GM04503 (cell line): ENCODE measurements around the gene ADI1.
"Not testable (repeated sequence)": the region's sequence is repeated elsewhere in the genome, so short reads cannot be mapped to it uniquely, and the experiment has no call there.

Experiments used
- DNase-seq: peaks from one replicate; pipeline ENCODE4 v3.0.0-alpha.2; 2012; ENCODE audit warnings: low read depth

Gene ADI1

DNA sequence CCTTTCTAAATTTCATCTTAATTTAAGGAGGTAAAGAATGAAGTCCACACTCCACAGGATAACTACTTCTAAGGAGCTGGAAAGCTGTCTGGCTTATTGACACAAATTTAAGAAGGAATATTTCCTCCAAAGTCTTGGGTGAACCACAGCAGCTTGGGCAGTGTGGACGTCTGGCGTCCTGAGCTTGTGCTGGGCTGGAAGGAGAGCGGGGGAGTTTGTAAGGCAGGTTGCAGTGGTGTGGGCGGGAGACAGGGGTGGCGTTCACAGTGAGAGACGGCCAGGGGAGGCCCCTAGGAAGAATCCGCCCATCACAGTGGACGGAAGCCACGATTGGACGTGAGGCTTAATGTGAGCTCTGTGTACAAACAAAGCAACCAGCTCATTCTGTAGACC, 25.7 kb downstream of the ADI1 start:
- DNase-seq, result no peak

DNA sequence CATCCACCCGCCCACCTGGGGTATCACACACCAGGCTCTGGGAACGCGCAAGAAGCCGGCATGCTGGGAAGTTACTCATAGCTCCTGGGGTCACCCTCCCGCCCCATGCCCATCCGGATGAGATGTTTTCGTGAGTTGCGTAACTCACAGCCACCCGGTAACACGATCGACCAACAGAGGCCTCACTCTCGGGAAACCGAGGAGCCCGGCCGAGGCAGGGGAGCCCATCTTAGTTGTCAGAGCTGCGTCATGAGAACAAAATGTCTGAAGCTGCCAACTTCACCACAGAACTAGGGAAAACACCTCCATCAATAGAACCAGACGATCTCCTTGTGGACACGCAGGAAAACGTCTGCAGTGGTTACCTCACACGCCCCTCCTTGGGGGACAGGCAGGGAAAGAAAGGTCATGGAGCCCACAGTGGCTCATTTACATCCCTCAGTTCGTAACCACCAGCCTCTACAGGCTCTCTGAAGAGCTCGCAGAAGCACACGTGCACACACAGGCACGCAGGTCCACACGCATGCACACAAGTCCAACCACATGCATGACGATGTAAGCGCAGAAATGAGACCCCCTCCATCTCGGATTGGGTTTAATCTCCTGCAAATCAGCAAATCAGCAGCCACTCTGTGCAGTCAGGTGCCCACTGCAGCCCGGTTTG, 26.2 kb downstream of the ADI1 start:
- no peak for DNase-seq

DNA sequence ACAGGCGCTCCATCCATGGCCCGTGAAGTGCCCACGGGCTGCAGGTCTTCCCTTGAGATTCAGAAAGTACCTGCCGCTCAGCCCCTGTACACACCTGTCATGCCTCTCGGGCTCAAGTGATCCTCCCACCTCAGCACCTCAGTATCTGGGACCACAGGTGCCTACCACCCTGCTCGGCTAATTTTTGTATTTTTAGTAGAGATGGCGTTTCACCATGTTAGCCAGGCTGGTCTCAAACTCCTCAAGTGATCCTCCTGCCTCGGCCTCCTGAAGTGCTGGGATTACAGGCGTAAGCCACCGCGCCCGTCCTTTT, 26.9 kb downstream of the ADI1 start:
- not testable (repeated sequence) for DNase-seq

DNA sequence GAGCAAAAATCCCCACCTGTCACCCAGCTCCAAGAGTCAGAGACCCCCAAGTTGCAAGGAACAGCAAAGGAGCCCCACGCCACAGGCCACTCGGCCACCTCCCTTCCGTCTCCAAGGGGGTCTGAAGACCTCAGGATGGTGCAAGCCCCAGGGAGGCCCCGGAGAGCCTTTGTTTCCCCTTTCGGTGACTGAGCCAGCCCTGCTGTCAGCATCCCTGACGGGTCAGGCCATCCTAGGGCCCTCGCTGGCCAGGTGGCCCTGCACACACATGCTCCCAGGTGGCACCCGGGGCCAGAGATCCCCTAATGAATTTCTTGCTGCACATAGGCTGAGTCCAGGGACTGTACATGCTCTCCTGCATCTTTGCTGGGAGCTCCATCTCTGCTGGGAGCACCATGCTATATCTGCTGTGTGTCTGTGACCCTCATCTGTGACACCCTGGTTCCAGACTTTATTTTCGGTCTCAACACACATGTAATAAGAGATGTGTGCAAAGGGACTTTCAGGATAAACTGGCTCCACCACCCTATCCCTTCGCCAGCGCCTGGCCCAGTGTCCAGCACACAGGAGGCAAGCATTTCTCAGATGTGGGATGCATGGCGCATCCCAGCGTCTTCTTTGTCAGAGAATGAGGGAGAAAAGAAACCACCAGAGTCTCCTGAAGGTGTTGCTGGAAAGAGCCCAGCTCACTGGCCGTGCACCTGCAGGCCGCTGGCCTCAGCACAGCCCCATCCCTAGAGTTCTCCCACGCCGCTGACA, 27.4 kb downstream of the ADI1 start:
- DNase-seq, result no peak

DNA sequence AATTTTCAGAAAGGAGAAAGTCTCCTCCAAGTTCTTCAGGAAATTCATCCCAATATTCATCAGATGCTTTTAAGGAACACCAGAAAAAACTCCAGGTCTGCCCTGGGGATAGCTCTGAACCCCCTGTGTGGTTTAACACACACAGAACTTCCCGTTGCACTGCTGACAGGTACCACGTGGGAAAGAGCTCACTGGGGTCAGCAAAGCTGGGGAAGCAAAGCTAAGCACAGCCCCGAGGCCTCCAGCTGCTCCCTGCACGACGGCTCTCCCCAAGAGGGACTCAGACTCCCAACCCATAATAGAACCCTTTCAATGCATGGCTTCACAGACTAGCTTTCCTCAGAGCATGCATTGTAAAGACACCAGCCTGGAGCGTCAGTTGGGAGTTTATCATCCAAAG, 28.0 kb downstream of the ADI1 start:
- no peak for DNase-seq

DNA sequence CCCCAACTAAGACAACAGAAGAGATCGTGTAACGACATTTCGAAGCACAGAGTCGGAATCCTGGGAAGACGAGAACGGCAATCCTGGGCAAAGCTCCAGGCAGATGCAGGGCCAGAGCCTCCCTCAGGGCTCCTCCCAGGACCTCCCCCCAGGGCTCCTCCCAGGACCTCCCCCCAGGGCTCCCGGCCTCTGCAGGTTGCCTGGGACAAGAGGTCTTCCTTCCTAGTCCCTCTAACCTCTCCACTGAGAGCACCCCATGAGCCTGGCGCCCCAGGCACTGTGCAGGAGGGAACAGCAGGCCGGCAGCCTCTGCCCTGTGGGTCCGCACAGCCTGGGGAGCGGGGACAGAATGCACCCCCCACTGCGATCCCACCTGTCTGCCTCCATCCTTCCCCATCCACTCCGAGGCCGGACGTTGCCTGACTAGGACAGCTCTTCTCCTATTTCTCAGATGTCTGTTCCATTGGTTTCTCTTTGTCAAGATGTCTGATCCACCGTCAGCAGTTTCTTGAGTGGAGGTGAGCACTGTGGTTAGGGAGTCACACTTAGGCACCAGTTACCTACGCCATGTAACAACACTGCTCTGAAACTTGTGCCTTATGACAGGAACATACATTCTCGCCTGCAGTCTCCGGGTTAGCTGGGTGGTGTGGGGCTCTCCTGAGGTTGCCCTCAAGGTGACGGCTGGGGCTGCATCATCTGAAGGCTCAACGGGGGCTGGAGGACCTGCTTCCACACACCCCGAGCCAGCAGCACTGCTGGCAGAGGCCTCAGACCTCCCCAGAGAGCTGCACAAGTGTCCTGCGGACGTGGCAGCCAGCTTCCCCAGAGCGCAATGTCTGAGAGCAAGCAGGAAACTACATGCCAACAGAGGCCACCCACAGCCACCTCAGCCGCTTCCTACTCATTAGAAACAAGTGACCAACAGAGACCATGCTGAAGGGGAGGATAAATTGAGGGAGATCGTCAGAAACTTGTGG, 28.9 kb downstream of the ADI1 start:
- no peak for DNase-seq

DNA sequence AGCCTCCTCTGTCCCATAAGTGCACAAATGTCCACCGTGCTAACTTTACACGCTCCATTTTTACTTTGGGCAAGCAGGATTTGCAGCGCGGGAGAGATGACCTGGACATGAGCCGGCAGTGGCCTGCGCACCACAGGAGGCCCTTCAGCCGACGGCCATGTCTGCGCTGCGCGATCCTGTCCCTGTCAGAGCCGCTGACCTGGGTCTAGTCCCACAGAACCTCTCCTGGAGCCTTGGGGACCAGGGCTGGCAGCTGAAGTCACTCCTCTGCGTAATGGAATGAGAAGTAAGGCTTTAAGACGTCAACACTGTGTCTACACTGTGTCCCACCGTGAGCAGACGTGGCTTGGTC, 29.6 kb downstream of the ADI1 start:
- no peak for DNase-seq

DNA sequence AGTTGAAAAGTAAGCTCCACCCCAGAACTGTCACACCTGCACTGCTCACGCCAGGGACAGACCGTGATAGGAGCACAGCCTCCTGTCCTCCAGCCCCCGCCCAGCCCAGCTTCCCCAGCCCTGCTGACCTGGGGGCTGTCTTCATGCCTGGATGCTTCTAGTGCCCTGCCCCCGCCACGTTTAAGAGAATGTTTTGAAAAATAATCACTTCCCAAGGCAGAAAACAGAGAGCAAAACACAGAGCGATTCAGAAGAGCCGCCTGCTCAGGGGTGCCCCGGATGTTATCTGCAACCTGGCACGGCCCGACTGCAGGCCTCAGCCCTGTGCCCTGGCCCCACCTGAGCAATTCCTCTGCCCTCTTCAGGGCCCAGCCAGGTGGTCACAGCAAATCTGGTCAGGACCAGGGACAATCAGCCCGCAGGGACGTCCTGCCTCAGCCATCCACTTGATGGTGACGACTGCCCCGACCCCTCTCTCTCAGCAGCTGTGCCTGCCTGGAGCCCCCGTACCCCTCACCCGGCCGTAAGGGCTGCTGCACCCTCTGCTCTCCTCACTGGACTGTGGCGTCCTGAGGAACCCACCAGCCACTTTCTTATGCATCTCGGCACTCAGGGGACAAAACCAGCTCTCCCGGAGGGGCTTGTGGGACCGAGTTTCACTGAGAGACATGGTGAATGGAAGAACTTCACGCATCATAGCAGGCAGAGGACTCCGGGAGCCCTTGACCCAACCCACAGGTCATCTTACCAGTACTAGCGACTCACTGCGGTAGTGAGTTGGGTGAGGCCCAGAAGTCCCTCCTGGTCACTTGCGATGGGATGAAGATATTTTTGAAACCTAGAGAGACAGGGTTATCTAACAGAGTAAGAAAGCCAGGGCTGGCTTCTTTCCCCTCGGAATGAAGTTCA, 30.2 kb downstream of the ADI1 start:
- no peak for DNase-seq

DNA sequence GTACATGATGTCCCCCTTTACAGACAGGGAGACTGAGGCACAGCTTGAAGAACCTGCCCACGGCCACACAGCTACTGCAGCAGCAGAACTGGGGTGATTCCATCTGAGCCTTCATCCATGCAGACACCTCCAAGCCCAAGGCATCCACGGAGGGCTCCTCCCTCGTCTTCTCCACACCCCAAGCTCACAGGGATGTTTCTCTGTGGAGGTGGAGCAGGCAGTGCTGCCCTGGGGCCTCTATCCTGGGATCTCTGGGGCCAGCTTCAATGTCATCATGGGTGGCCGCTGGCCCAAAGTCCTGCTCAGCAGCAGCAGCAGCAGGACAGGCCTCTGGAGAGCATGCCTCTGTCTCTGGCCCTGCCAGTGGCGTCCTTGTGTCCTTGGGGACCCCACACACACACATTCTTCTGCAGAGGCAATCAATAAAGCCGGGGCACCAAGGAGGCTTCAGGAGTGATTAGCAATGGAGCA, 31.2 kb downstream of the ADI1 start:
- no peak for DNase-seq

DNA sequence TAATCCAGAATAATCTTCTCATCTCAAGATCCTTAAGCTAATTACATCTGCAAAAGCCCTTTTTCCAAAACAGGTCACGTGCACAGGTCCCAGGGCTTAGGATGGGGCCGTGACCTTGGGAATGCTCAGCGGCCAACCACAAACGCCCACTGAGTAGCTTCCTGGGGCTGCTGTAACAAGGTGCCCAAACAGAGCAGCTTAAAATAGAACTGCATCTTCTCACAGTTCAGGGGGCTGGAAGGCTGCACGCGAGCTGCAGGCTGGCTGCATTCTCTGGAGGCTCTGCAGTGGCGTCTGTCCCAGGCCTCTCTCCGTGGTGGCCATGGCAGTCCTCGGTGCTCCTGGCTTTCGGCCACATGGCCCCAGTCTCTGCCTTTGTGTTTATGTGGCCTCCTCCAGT, 31.9 kb downstream of the ADI1 start:
- DNase-seq, result no peak

DNA sequence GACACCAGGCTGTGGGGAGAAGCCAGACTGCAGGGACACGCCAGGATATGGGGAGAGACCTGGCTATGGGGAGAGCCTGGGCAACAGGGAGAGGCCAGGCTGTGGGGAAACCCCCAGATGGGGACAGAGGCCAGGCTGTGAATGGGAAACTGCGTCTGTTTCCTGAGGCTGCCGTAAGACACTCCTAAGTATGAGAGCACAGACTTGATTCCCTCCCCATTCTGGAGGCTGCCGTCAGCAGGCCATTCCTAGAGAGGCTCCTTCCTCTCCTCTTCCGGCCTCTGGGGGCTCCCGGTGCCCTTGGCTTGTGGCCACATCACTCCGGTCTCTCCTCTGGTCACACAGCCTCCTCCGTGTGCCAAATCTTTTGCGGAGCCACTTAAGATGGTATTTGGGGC, 32.3 kb downstream of the ADI1 start:
- no peak for DNase-seq

DNA sequence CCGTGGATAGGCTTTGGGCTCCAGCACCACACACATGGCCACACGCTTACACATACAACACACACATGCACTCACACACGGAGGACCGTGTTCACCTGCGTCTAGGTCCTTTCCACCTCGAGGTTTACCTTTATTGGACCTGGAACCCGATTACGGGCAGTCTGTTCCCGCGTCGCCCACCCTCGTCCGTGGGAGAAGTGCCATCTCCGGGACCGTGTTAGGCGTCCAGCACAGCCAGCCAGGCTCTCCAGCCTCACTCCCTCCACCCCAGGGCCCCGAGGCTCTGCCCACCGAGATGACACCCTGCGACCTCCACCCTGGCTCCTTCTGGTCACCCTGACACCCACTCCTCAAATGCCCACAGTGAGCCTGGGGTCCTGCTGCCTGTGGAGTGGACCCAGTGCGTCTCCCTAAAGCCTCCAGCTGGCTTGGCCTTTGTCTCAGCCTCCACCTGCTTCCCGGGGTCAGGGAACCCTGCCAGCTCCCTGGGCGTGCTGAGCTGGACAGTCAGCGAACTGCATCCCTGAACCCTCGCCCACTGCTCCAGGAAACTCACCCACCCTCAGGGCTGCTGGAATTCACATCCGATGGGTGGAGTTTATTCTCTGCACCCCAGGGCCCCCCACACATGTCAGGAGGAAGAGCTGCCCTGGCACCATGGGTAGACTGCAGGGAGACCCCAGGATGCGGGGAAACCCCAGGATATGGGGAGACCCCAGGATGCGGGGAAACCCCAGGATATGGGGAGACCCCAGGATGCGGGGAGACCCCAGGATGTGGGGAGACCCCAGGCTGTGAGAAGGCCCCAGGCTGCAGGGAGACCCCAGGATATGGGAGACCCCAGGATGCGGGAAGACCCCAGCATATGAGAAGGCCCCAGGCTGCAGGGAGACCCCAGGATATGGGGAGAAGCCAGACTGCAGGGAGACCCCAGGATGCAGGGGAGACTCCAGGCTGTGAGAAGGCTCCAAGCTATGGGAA, 33.0 kb downstream of the ADI1 start:
- DNase-seq, result no peak

DNA sequence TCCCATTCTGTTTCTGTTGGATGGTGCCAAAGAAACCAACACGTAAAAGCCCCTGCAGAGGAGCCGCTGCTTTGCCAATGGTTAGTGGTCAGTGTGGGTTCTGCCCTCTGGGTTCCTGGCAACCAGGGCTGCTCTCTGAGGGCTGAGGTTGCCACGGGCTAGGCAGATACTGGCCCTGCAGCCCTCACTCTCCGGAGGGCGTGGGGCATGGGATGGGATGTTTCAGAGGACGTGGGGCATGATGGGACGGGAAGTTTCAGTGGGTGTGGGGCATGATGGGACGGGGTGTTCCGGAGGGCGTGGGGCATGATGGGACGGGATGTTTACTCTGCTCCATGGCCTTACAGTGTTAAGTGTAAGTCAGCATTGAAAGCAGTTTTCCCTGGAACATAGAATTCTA, 34.2 kb downstream of the ADI1 start:
- no peak for DNase-seq

DNA sequence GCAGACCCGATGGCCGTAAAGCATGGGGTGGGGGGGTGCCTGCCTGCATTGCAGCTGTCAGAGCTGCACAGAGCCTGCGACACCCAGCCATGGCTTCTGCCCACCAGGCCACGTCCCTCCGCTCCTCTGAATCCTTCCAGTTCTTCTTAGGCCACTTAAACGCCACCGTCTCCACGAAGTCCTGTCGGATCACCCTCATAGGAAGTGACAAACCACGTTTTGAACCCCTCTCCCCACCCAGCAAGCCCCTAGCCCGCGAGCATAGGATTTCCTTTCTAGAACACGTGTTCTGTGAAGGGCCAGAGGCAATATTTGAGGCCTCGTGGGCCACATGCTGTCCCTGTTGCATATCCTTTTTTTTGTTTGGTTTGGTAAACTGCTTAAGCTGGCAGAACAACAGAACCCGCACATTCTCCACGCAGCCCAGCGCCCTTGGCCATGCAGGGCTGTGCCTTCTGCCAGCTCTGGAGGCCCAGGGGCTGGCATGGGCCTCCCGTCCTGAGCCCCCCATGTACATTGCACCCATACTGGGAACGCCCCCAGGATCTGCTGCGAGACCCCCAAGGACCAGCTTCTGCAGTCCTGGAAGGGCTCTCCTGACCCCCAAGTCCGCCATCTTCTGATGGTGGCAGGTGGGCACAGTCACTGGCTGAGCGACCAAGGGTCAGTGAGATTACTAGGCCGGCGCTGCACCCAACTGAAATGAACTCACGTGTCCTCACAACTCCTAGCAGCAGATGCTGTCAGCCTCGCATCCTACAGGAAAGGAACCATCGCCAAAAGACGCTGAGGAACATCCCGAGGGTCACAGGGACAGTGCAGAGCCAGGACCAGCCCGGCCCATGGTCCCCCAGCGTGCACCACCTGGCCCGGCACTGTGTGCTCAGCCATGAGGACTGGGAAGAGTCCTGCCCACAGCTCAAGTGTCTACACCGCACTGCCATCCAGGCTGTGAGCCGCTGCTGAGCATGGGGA, 35.1 kb downstream of the ADI1 start:
- no peak for DNase-seq

DNA sequence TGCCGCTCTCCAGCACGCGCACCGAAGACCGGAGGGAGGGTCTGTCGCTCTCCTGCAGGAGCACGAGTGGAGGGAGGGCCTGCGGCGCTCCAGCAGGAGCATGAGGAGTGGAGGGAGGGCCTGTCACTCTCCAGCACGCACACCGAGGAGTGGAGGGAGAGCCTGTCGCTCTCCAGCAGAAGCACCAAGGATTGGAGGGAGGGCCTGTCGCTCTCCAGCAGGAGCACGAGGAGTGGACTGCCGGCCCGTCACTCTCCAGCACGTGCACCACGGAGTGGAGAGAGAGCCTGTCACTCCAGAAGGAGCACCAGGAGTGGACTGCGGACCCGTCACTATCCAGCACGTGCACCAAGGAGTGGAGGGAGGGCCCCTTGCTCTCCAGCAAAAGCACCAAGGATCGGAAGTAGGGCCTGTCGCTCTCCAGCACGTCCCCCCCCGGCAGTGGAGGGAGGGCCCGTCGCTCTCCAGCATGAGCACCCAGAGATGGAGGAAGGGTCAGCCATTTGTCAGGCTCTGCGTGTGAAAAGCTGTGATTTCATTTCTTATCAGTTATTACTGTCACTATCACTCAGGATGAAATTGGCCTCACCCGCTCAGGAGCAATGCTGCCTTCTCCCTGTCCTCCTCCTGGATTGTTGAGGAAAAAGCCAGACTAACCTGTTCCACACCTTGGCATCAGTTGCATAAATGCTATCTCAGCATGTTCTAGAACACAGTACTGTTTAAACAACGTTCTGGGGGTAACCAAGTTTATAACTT, 35.9 kb downstream of the ADI1 start:
- no peak for DNase-seq

DNA sequence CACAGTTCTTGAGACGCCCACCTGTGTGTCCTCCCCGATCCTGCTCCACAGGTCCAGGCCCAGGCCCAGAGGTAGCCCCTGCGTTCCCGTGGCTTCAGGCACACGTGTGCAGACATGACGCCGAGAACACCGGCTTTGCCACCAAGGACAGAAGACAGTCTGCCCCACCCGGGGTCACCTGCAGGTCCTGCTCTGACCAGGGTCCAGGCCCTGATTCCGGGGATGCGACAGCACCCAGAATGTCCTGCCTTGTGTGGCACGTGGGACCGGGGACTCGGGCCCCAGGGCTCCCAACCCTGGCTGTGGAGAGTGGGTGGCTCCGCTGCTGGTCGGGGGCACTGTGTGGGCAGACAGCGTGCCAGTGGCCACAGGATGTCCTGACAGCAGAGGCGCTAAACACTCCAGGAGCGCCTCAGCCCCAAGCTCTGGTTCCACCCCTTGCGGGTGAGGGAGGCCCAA, 36.9 kb downstream of the ADI1 start:
- DNase-seq, result no peak

DNA sequence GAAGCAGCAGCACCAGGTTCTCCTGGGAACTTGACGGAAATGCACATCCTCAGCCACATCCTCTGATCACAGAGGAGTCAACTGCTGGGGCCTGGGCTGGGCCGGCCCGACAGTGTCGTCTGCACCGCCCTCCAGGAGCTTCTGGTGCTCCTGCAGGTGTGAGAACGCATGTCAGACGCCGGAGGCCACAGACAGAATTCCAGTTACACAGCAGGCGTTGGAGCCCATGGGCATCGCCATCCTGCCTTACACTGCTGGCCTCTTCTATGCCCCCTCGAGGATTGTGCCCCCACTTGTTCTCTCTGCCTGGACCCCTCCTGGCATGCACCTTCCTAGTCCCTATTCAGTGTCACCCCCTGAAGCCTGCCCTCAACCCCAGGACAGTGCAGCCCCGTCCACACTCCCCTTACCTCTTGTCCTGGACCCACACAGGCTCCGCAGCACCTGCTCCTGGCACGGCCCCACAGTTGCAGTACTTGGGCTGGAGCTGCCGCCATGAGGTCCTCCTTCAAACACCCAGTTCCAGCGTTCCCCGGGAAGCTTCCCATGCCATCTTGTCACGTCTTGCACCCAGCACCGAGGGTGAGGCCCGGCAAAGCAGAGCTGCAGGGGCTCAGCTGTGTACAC, 37.5 kb downstream of the ADI1 start:
- no peak for DNase-seq

DNA sequence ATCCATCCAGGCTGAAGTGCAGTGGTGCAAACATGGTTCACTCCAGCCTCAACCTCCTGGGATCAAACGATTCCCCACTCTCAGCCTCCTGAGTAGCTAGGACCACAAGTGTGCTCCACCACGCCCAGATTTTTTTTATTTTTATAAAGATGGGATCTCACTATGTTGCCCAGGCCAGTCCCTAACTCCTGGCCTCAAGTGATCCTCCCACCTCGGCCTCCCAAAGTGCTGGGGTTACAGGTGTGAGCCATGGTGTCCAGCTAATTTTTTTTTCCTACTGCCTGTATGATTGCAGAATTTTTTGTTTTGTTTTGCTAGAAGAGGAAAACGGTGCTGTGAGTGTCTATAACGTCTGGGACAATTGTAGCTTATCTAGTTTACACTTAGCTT, 38.3 kb downstream of the ADI1 start:
- no peak for DNase-seq
